SK-N-SH treated with all-trans-retinoic acid at 6 μM for 48 hours (cell line): ENCODE results near the gene MAP3K3.

Experiments
- ARNTL ChIP-seq: fragments of 450-650 bp; formaldehyde crosslinking; IDR thresholded peaks from 2 replicates; pipeline ENCODE4 v1.5.0; 2020; ENCODE audit warnings: low read depth, mild to moderate bottlenecking, moderate library complexity, borderline replicate concordance
- CSRNP3 ChIP-seq: fragments of 250-450 bp; sonication (Bioruptor Pico); IDR thresholded peaks from 2 replicates; pipeline ENCODE4 v1.5.1; 2021; ENCODE audit warnings: mild to moderate bottlenecking, moderate library complexity
- GLIS3 ChIP-seq: fragments of 250-450 bp; sonication (Bioruptor Pico); IDR thresholded peaks from 2 replicates; pipeline ENCODE4 v1.5.0; 2020; ENCODE audit warnings: mild to moderate bottlenecking, moderate library complexity
- PATZ1 ChIP-seq: fragments of 250-450 bp; sonication (Bioruptor Pico); IDR thresholded peaks from 2 replicates; pipeline ENCODE4 v1.8.0; 2020; ENCODE audit warnings: mild to moderate bottlenecking, moderate library complexity, borderline replicate concordance
- SNAI2 ChIP-seq: fragments of 250-450 bp; sonication (Bioruptor Pico); IDR thresholded peaks from 2 replicates; pipeline ENCODE4 v1.5.0; 2020; ENCODE audit warnings: mild to moderate bottlenecking, moderate library complexity
- TOX ChIP-seq: fragments of 250-450 bp; sonication (Bioruptor Pico); IDR thresholded peaks from 2 replicates; pipeline ENCODE4 v1.8.0; 2021; ENCODE audit warnings: mild to moderate bottlenecking, moderate library complexity, borderline replicate concordance
- ZC3H10 ChIP-seq: fragments of 250-450 bp; sonication (Bioruptor Pico); IDR thresholded peaks from 2 replicates; pipeline ENCODE4 v1.5.1; 2021; ENCODE audit warnings: mild to moderate bottlenecking, moderate library complexity
- ZNF70 ChIP-seq: fragments of 450-650 bp; formaldehyde crosslinking; IDR thresholded peaks from 2 replicates; pipeline ENCODE4 v1.5.0; 2020; ENCODE audit warnings: mild to moderate bottlenecking, moderate library complexity
- ZNF8 ChIP-seq: fragments of 450-650 bp; formaldehyde crosslinking; IDR thresholded peaks from 2 replicates; pipeline ENCODE4 v1.5.0; 2020; ENCODE audit warnings: mild to moderate bottlenecking, moderate library complexity

DNA sequence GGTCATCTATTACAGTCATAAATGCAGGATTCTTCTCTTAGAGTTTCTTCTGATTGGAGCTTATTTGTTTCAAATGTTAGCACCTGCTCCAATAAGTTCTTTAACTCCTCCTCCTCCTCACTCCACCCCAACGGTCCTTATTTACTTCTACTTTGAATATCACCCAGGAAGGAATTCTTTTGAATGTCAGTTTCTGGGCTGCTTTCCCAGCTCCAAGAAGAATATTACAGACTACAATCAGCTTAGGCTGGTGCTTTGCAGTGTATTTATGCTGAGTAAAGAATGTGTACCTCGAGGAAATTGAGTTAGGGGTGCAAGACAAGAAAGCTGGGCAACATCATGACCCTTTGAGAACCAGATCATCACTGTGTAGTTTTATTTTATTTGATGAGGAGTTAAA, 30.8 kb downstream of the MAP3K3 start:
- TF ChIP-seq PATZ1 (CRISPR knock-in tag) (no peak), ARNTL (CRISPR knock-in tag) (no peak), SNAI2 (CRISPR knock-in tag) (no peak), ZC3H10 (no peak), ZNF8 (CRISPR knock-in tag) (no peak), TOX (CRISPR knock-in tag) (no peak), ZNF70 (no peak), CSRNP3 (no peak), GLIS3 (no peak)
